GM12892 (cell line): ENCODE measurements around the gene PRRC1.

Experiments used
- POLR2A ChIP-seq: IDR thresholded peaks from 2 replicates; pipeline ENCODE4 v1.6.1; 2011; ENCODE audit warnings: low read depth, low read length, control low read depth
- TAF1 ChIP-seq: IDR thresholded peaks from 2 replicates; pipeline ENCODE4 v1.6.1; 2011; ENCODE audit warnings: low read depth, mild to moderate bottlenecking, control low read depth, low read length, borderline replicate concordance

GRCh38 chr5:127572930-127573329, 55.5 kb downstream of the PRRC1 start:
- TF ChIP-seq POLR2A (no peak), TAF1 (no peak)
